Ectodermal cell (in vitro differentiated cells): ENCODE data around the gene HS6ST2.

Experiments used
- H3K27ac ChIP-seq: 2 replicates; pipeline ENCODE4 v1.7.0; 2013; ENCODE audit warnings: mild to moderate bottlenecking, low read depth, low read length; ENCODE audit not compliant: insufficient read depth, poor library complexity, severe bottlenecking
- H3K27me3 ChIP-seq: 2 replicates; pipeline ENCODE4 v1.7.0; 2013; ENCODE audit warnings: mild to moderate bottlenecking, low read length; ENCODE audit not compliant: insufficient read depth, control insufficient read depth, poor library complexity, severe bottlenecking
- H3K36me3 ChIP-seq: one replicate; pipeline ENCODE4 v1.7.0; 2013; ENCODE audit warnings: low read length; ENCODE audit not compliant: control insufficient read depth, insufficient read depth
- H3K4me1 ChIP-seq: one replicate; pipeline ENCODE4 v1.7.0; 2013; ENCODE audit warnings: low read length; ENCODE audit not compliant: control insufficient read depth, insufficient read depth
- H3K4me3 ChIP-seq: 2 replicates; pipeline ENCODE4 v1.7.0; 2013; ENCODE audit warnings: low read depth, low read length, control low read depth; ENCODE audit not compliant: insufficient read depth
- H3K9me3 ChIP-seq: 2 replicates; pipeline ENCODE4 v1.7.0; 2013; ENCODE audit warnings: mild to moderate bottlenecking, low read length, moderate library complexity; ENCODE audit not compliant: control insufficient read depth
- WGBS, 2 experiments: methylation state at CpG; one replicate each; pipeline ENCODE4 v1.1.7; 2013; ENCODE audit warnings: missing lambda C conversion rate in 2 of 2; 5-methylcytosine and 5-hydroxymethylcytosine counted together

The HS6ST2 gene

DNA sequence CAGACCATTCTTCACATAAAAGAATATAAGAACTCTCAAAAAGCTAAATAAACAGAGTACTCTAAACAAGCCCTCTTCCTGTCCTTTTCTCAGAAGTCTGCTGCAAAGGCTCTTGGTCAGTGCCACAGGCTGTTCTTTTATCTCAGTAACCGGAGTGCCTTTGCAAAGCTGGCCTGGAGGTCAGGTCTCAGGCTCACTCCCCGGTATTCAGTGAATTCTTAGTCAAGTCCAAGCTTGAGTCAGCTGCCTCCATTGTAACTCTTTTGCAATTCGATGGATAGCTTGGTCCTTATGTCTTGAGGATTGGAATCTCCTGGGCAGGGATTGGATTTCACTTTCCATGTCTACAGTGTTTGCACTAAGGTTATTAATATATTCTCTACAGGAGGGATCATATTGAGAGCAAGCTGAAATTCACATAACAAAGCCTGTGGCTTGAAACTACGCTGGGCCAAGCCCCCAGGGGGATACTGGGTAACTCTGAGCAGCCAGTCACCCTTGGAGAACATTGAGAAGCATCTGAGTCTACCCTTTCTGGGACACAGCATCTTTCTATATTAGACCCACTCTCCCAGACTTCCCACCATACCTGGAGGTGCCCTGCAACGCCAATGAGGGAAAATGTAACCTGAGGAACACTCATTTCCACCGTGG lies 10.0 kb upstream of the HS6ST2 start:
- Histone ChIP-seq H3K4me1 (no peaks in the 10 kb centered on the region), H3K27me3 (no peaks in the 10 kb centered on the region), H3K27ac (no peak overlapping the region), H3K36me3 (no peaks in the 10 kb centered on the region), H3K9me3 (no peaks in the 10 kb centered on the region), H3K4me3 (no peak overlapping the region)
- 62 to 65% methylated on average over 4 to 6 of the region's 6 CpGs for WGBS, 2 experiments

DNA sequence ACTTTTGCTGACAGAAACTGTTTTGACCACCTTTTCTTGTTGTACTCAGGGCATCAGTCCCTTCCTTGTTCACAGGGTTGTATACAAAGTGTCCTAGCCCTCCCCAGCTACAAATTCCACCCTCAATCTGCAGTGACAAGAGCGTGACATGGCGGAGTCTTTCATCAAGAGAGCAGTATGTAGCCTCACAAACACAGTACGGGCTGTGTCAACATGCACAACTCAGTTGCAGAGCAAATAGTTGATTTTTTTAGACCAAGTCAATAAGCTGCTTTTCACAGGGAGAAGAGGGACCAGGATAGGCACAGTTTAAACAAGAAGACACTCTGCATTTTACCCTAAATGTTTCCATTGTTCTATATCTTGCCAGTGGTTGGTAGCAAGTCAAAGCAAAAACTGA lies 8.6 kb upstream of the HS6ST2 start:
- no peaks in the 10 kb centered on the region for H3K9me3 ChIP-seq

DNA sequence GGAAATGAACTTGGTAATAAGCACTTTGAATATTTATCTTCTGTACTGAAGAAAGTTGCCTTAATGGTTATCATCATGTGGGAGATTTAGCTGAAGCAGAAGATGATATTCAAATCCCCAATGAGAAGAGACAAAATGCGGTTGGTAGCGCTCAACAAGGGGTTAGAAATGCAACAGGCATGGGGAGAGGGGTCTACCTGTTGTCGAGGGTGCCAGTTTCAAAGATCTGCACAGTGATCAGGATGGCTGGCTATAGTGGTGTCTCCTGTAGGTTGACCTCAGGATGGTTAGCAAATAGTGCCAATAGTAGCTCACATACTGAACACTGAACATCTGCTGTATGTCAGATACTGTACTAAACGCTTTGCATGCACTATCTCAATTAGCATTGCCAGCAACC lies 7.0 kb upstream of the HS6ST2 start:
- no peaks in the 10 kb centered on the region for H3K27me3 ChIP-seq
- H3K4me1 ChIP-seq: no peaks in the 10 kb centered on the region
- H3K4me3 ChIP-seq: no peak overlapping the region
- H3K9me3 ChIP-seq: no peaks in the 10 kb centered on the region
- no peak overlapping the region for H3K27ac ChIP-seq
- 93 to 99% methylated on average over 3 to 4 of the region's 4 CpGs for WGBS, 2 experiments
- H3K36me3 ChIP-seq: no peaks in the 10 kb centered on the region

More for the DNA sequence above, 8.6 kb upstream of the HS6ST2 start:
- no peak overlapping the region for H3K4me3 ChIP-seq
- WGBS, 2 experiments: 81 to 93% methylated on average over 3 of the region's 3 CpGs
- H3K4me1 ChIP-seq: no peaks in the 10 kb centered on the region
- H3K27me3 ChIP-seq: no peaks in the 10 kb centered on the region
- no peaks in the 10 kb centered on the region for H3K36me3 ChIP-seq
- no peak overlapping the region for H3K27ac ChIP-seq

DNA sequence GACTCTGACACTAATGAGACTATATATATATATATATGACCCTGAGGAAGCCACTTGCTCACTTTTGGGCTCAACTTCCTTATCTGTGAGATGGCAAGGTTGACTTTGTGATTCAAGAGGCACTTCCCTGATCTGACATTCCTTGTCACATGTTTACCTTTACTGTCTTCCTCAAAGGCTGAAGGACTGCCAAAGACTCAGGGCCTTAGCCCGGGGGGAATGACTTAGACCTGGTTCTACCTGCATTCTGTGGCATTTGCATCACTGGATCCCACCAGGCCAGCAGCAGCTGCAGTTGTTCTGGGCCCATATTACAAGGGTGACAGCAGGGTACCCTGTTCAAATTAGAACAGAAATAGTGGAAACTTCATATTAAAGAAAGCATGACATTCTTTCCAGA lies 3.1 kb upstream of the HS6ST2 start:
- Histone ChIP-seq H3K27me3 (peaks cover 37% of the 10 kb centered on the region), H3K9me3 (no peaks in the 10 kb centered on the region), H3K27ac (no peak overlapping the region), H3K4me3 (no peak overlapping the region), H3K4me1 (no peaks in the 10 kb centered on the region), H3K36me3 (no peaks in the 10 kb centered on the region)
- WGBS, 2 experiments: 70 to 90% methylated on average over 1 of the region's 1 CpG

DNA sequence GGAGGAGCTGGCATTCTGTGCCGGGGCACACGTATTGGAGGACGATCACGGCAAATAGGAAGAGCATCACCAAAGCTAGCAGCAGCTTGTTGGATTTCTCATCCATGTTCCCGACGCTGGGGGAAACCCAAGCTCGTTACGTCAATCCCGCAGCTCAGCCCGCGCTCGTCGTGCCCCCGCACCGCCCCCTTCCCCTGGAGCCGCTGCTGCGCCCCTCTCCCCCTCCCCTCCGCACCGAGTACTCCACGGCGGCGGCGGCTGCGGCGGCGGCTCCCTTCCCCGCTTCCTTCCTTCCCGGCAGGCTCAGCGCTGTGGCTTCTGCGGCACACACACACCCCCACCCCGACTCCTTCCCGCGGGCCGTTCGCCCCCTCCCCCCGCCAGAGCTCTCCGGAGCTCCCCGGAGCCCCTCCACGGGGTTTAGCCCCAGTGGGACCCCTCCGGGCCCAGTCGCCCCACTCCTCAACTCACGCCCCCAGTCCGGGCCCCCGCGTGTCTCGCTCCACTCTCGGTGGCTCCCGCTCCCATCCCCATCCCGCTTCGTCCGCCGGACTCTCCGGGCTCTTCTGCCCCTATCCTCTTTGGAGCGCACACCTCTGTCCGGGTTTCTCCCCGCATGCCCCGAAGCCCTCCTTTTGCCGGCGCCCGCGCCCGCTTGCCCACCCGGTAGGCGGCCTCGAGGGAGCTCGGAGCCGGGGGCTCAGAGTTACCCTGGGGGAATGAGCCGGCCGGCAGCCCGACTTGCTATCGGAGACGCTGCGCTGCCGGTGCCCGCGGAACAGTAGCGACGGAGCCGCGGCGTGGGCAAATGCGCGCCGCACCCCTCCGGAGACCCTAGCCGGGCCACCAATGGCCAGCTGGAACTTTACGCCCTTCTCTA lies 978 bp downstream of the HS6ST2 start:
- Histone ChIP-seq H3K27ac (no peak overlapping the region), H3K4me3 (peak overlapping the region; percentile 48), H3K27me3 (peaks cover 57% of the 10 kb centered on the region), H3K36me3 (no peaks in the 10 kb centered on the region), H3K9me3 (no peaks in the 10 kb centered on the region), H3K4me1 (no peaks in the 10 kb centered on the region)
- WGBS, 2 experiments: 0% methylated on average over 87 of the region's 87 CpGs

DNA sequence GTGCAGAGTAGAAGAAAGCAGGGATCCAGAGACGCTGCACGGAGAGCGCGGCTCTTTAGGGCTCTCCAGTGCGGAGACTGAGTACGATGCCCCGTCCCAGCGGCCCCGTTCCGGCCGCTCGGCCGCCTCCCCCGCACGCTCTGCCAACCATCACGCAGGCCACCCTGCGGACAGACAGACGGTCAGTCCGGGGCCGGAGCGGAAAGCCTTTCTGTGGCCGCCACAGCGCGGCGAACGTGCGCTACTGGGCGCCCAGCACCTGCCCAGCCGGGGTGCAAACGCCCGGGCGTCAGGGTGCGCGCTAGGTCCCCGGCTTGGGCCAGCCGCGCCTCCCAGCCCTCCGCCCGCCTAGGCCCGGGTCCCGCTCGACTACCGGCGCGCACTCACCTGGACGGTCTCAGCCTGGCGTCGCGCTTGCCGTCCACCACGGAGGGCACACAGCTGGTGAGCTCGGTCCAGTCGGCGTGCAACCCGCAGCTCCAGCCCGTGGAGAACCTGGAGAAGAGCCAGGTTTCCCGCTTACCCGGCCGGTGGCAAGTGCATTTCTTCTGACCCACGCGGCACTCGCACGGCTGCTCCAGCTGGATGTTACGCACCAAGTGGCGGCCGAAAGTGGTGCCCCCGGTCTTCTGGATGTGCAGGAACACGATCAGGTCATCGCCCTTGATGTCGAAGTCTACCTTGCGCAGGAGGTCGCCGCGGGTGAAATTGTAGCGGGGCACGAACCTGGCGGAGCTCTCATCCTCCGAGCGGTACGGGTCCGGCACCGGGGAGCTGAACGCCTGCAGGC lies 1.8 kb downstream of the HS6ST2 start:
- no peaks in the 10 kb centered on the region for H3K36me3 ChIP-seq
- WGBS, 2 experiments: 0 to 1% methylated on average over 83 of the region's 83 CpGs
- peak overlapping the region; percentile 48 for H3K4me3 ChIP-seq
- no peaks in the 10 kb centered on the region for H3K9me3 ChIP-seq
- H3K4me1 ChIP-seq: no peaks in the 10 kb centered on the region
- no peak overlapping the region for H3K27ac ChIP-seq
- H3K27me3 ChIP-seq: peaks cover 57% of the 10 kb centered on the region

DNA sequence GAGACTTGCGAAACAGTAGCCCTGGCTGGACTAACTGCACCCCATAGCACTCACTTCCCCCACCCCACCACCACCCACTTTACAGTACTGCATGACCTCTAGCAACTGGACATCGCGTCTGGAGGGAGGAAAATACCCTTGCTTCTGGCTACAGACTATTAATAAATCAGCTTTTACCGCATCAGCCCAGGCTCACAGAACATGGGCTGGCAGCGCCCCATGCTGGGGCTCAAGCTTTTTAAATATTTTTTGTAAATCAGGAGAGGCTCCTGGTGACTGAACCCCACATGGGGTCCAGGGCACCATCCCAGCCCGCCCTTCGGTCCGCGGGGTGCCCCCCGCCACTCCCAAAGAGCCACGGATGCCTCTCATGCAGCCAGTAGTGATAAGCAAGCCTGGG lies 2.7 kb downstream of the HS6ST2 start:
- Histone ChIP-seq H3K27me3 (peaks cover 57% of the 10 kb centered on the region), H3K27ac (no peak overlapping the region), H3K4me3 (no peak overlapping the region), H3K9me3 (no peaks in the 10 kb centered on the region), H3K36me3 (no peaks in the 10 kb centered on the region), H3K4me1 (no peaks in the 10 kb centered on the region)
- WGBS, 2 experiments: 21 to 23% methylated on average over 10 to 11 of the region's 11 CpGs

DNA sequence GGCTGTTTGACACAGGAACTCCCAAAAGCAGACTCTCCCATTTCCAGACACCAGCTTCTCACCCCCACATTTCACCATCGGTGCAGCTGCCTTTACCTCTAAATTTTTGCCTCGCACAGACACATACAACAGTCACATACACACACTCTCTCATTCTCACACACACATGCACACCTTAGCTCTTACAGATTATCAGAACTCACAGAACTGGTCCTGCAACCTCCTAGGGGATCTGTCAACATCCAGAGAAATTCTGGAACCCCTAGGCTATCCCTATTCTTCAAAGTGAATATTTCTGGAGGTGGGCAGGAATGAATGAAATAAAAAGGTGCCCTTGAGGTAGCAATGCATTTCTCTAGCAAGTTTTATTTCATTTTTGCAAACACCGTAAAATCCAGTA lies 4.1 kb downstream of the HS6ST2 start:
- H3K4me3 ChIP-seq: no peak overlapping the region
- H3K27me3 ChIP-seq: peaks cover 49% of the 10 kb centered on the region
- no peaks in the 10 kb centered on the region for H3K9me3 ChIP-seq
- H3K4me1 ChIP-seq: no peaks in the 10 kb centered on the region
- 95 to 99% methylated on average over 2 to 3 of the region's 3 CpGs for WGBS, 2 experiments
- no peaks in the 10 kb centered on the region for H3K36me3 ChIP-seq
- H3K27ac ChIP-seq: no peak overlapping the region

DNA sequence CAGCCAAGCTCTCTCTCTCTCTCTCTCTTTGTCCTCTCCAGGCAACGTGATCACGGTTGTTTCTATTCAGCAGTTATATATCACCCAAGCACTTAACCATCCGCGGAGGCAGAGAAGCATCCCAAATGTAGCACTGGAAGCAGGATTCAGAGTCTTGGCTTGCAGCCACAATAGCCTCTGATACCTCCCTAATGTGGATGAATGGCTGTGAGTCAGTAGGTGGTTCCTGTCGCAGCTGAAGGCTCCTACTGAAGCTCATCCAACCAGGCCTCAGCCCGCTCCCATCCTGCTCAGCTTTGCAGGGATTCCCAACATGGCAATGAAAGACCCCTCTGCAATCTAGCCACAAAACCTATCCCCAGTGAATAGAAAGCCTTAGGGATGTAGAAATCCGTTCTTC lies 5.1 kb downstream of the HS6ST2 start:
- peaks cover 39% of the 10 kb centered on the region for H3K27me3 ChIP-seq
- H3K9me3 ChIP-seq: no peaks in the 10 kb centered on the region
- H3K36me3 ChIP-seq: no peaks in the 10 kb centered on the region
- no peaks in the 10 kb centered on the region for H3K4me1 ChIP-seq
- no peak overlapping the region for H3K27ac ChIP-seq
- 50 to 61% methylated on average over 6 of the region's 7 CpGs for WGBS, 2 experiments
- no peak overlapping the region for H3K4me3 ChIP-seq
